ENCODE data around the gene VSIG10. TPM values are rescaled to one million over a fixed set of nuclear protein-coding genes. Genes with fewer than 3 reads are reported as not detected.

The VSIG10 gene
- total and polyA plus RNA-seq, 2 experiments from 2014 or later: 12.0 to 21.0 TPM

DNA sequence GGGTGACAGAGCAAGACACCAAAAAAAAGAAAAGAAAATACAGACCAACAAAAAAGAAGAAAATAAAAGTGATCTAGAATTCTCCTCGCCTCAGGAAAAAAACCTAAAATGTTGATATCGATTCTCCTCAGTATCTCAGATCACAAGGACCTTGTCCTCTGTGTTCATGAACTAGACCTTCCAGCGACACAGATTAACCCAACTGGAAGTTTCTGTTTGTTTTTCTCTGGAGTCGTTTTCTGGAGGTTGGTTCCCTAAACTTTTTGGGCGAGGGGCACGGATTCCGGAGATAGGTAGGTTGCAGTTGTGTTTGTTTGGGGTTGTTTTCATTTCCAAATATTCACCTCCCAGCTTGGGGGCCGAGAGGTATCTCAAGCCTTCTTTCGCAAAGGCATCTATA lies 87.9 kb downstream of the VSIG10 start:
- H2AFZ ChIP-seq: peak overlapping the region; percentile 45
- no peak overlapping the region for H3K4me3 ChIP-seq
- no peak for DNase-seq (ENCODE audit: low spot score)
- no peak for TF ChIP-seq EZH2phosphoT487 (IDR thresholded peaks at IDR 0.05; ENCODE audit: low read depth, severe bottlenecking, unreplicated experiment)
- TF ChIP-seq EZH2 (IDR thresholded peaks at IDR 0.05; ENCODE audit: borderline replicate concordance): no peak
- TF ChIP-seq, protein P1, sequence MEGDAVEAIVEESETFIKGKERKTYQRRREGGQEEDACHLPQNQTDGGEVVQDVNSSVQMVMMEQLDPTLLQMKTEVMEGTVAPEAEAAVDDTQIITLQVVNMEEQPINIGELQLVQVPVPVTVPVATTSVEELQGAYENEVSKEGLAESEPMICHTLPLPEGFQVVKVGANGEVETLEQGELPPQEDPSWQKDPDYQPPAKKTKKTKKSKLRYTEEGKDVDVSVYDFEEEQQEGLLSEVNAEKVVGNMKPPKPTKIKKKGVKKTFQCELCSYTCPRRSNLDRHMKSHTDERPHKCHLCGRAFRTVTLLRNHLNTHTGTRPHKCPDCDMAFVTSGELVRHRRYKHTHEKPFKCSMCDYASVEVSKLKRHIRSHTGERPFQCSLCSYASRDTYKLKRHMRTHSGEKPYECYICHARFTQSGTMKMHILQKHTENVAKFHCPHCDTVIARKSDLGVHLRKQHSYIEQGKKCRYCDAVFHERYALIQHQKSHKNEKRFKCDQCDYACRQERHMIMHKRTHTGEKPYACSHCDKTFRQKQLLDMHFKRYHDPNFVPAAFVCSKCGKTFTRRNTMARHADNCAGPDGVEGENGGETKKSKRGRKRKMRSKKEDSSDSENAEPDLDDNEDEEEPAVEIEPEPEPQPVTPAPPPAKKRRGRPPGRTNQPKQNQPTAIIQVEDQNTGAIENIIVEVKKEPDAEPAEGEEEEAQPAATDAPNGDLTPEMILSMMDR (IDR thresholded peaks at IDR 0.05; ENCODE audit: poor library complexity): no peak
- no peaks in the 10 kb centered on the region for H3K27me3 ChIP-seq
- no peaks in the 10 kb centered on the region for H4K20me1 ChIP-seq (ENCODE audit: insufficient read depth, poor library complexity, severe bottlenecking)
- H3K4me2 ChIP-seq: peak overlapping the region; percentile 68
- H3K27ac ChIP-seq: no peak overlapping the region
- 54% methylated on average over 9 of the region's 9 CpGs for WGBS (ENCODE audit: low lambda C conversion rate, missing lambda C conversion rate)
- peaks cover 17% of the 10 kb centered on the region for H3K79me2 ChIP-seq
- H3K36me3 ChIP-seq (replicated peaks; ENCODE audit: insufficient read depth, low read depth): no peaks in the 10 kb centered on the region
- H3K9me2 ChIP-seq (replicated peaks; ENCODE audit: insufficient read depth): no peaks in the 10 kb centered on the region
- H3K4me1 ChIP-seq (ENCODE audit: insufficient read depth): peaks cover 5% of the 10 kb centered on the region
- H3K9me3 ChIP-seq (ENCODE audit: low read depth): no peaks in the 10 kb centered on the region

DNA sequence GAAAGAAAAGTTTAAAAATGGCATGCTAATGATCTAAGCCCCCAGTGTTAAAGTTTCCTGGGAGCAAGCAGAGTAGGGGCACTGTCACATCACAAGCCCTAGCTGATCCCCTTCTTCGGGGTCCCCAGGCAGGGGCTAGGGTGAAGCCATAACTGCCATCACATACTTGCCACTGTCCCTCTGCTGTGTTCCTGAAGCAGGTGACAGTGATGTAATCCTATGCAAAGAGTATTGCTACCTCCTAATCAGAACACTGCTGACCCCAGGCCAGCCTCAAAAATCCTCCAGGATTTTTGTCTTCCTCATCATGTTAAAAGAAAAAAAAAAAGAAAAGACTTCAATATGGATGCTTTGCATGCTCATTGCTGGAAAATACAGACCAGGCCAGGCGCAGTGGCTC lies 88.5 kb downstream of the VSIG10 start:
- Histone ChIP-seq H3K27ac (no peak overlapping the region), H3K79me2 (peaks cover 17% of the 10 kb centered on the region), H3K4me1 (ENCODE audit: insufficient read depth) (peaks cover 5% of the 10 kb centered on the region), H3K9me2 (replicated peaks; ENCODE audit: insufficient read depth) (no peaks in the 10 kb centered on the region), H3K4me2 (no peak overlapping the region), H2AFZ (no peak overlapping the region), H3K9me3 (ENCODE audit: low read depth) (no peaks in the 10 kb centered on the region), H3K4me3 (no peak overlapping the region), H3K36me3 (replicated peaks; ENCODE audit: insufficient read depth, low read depth) (no peaks in the 10 kb centered on the region), H3K27me3 (no peaks in the 10 kb centered on the region), H4K20me1 (ENCODE audit: insufficient read depth, poor library complexity, severe bottlenecking) (no peaks in the 10 kb centered on the region)
- TF ChIP-seq EZH2 (IDR thresholded peaks at IDR 0.05; ENCODE audit: borderline replicate concordance) (no peak), EZH2phosphoT487 (IDR thresholded peaks at IDR 0.05; ENCODE audit: low read depth, severe bottlenecking, unreplicated experiment) (no peak)
- TF ChIP-seq, protein P1 (IDR thresholded peaks at IDR 0.05; ENCODE audit: poor library complexity): no peak
- DNase-seq (ENCODE audit: low spot score): no peak
- whole genome bisulfite sequencing (ENCODE audit: low lambda C conversion rate, missing lambda C conversion rate): 97% methylated on average over 2 of the region's 2 CpGs

Small RNA genes lying within 50 kb of the gene (small RNA-seq; reads per million reads assigned to genes)
- gene AC131159.1: not detected

Other genes with a start within 250 kb of the VSIG10 start
- gene KSR2, start 135.0 kb downstream of the VSIG10 start, total RNA-seq: 0.32 and 0.37 TPM in 2 replicates
- gene KSR2, start 135.0 kb downstream of the VSIG10 start, polyA plus RNA-seq: 0.22 and 0.46 TPM in 2 replicates
- gene RFC5, start 87.3 kb downstream of the VSIG10 start, total RNA-seq: 16.3 and 18.6 TPM in 2 replicates
- gene RFC5, start 87.3 kb downstream of the VSIG10 start, polyA plus RNA-seq: 12.6 and 17.3 TPM in 2 replicates
- gene WSB2, start 42.8 kb downstream of the VSIG10 start, total RNA-seq: 86.2 and 99.5 TPM in 2 replicates
- gene WSB2, start 42.8 kb downstream of the VSIG10 start, polyA plus RNA-seq: 45.4 and 51.5 TPM in 2 replicates
- 551 and 598 TPM in 2 replicates for gene PEBP1, start 32.1 kb upstream of the VSIG10 start, total RNA-seq
- gene PEBP1, start 32.1 kb upstream of the VSIG10 start, polyA plus RNA-seq: 580 and 685 TPM in 2 replicates